Measurements from ENCODE around the gene SEMA5A. TPM values are rescaled to one million over a fixed set of nuclear protein-coding genes. Genes with fewer than 3 reads are reported as not detected.

The SEMA5A gene
- total RNA-seq, 2 donors from 2014 or later, result 13.3 to 17.6 TPM

DNA sequence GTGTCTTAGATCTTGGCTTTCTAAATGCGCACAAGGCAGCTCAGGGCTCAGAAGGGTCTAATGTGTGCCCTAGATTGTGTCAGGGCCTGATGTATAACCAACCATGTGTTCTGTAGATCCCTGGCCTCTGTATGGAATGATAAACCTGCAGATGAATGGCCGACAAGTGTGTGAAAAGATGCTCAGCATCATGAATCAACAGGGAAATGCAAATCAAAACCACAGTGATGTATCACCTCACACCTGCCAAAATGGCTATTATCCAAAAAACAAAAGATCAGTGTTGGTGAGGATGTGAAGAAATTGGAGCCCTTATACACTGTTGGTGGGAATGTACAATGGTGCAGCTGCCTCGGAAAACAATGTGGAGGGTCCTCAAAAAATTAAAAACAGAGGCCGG, 489.8 kb downstream of the SEMA5A start:
- Histone ChIP-seq H3K4me3 (no peak overlapping the region), H3K4me1 (ENCODE audit: control insufficient read depth in 1 of 2, low read depth in 2 of 2) (peaks cover 9 to 10% of the 10 kb centered on the region in 2 donors), H3K9me3 (no peaks in the 10 kb centered on the region), H3K36me3 (no peaks in the 10 kb centered on the region), H3K27me3 (replicated peaks; ENCODE audit: insufficient read depth) (no peaks in the 10 kb centered on the region), H3K27ac (no peak overlapping the region)
- DNase-seq (ENCODE audit: low spot score), result no peak
- no peak for ATAC-seq (ENCODE audit: insufficient number of reproducible peaks, low FRiP score, low read depth)
- TF ChIP-seq, protein P1, sequence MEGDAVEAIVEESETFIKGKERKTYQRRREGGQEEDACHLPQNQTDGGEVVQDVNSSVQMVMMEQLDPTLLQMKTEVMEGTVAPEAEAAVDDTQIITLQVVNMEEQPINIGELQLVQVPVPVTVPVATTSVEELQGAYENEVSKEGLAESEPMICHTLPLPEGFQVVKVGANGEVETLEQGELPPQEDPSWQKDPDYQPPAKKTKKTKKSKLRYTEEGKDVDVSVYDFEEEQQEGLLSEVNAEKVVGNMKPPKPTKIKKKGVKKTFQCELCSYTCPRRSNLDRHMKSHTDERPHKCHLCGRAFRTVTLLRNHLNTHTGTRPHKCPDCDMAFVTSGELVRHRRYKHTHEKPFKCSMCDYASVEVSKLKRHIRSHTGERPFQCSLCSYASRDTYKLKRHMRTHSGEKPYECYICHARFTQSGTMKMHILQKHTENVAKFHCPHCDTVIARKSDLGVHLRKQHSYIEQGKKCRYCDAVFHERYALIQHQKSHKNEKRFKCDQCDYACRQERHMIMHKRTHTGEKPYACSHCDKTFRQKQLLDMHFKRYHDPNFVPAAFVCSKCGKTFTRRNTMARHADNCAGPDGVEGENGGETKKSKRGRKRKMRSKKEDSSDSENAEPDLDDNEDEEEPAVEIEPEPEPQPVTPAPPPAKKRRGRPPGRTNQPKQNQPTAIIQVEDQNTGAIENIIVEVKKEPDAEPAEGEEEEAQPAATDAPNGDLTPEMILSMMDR (IDR thresholded peaks at IDR 0.05), result no peak

DNA sequence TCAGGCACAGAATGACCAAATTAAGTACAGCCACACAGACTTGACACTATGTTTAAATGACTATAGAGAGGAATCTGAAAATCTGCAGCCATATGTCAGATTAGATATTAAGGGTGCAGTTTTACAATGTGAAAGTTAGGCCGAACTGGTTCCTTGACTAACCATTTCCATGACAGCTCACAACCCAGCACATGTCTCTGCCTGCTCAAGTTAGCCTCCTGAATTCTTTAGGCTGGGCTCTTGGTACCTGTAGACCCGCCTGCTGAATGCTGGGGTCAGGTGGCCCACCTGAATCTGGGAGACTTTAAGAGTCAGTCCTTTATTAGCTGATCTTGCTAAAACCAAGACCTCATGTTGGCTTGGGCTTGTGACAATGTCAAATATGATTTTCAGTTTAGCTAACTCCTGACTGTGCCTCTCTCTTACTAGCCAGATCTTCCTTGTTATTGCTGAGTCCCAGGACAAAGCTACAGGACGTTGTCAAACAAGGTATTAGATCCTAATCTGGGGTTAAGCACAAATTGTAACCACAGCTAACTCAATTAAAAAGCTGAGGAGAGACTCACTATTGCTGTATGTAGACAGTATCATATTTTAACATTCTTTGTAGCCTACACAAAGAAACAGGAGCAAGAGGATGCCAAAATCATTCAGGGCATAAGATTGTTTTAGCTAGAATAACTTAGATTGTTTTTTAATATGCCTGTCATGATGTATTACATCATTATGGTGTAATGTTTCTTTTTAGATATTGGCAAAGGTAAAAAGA, 490.9 kb downstream of the SEMA5A start:
- no peaks in the 10 kb centered on the region for H3K36me3 ChIP-seq
- TF ChIP-seq, protein P1 (IDR thresholded peaks at IDR 0.05), result no peak
- DNase-seq (ENCODE audit: low spot score), result no peak
- no peak overlapping the region for H3K4me3 ChIP-seq
- no peak for ATAC-seq (ENCODE audit: insufficient number of reproducible peaks, low FRiP score, low read depth)
- no peaks in the 10 kb centered on the region for H3K27me3 ChIP-seq (replicated peaks; ENCODE audit: insufficient read depth)
- H3K9me3 ChIP-seq, result no peaks in the 10 kb centered on the region
- H3K4me1 ChIP-seq (ENCODE audit: control insufficient read depth in 1 of 2, low read depth in 2 of 2), result peaks cover 9 to 10% of the 10 kb centered on the region in 2 donors
- H3K27ac ChIP-seq, result peak overlapping the region in 1 of 2 donors; percentile 4

DNA sequence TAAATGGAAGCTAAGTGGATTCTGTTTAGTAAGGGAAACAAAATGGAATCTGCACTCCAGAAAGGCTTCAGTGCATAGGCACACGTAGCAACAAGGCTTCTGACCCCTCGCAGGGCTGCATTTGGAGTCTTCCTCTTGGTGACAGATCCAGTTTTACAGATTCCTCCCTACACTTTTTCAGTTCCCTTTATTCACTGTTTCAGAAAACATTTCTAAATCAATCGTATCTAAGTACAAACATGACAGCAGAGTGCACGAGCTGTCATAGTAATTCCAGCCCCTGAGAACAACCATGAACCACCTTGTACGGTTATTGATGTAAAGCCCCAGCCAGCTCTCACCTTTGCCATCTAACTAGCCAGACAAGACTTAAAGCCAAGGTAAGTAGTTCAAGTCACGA, 491.6 kb downstream of the SEMA5A start:
- H3K27ac ChIP-seq, result no peak overlapping the region
- no peak for ATAC-seq (ENCODE audit: insufficient number of reproducible peaks, low FRiP score, low read depth)
- DNase-seq (ENCODE audit: low spot score), result no peak
- peaks cover 9 to 10% of the 10 kb centered on the region in 2 donors for H3K4me1 ChIP-seq (ENCODE audit: control insufficient read depth in 1 of 2, low read depth in 2 of 2)
- TF ChIP-seq, protein P1 (IDR thresholded peaks at IDR 0.05), result no peak
- no peaks in the 10 kb centered on the region for H3K9me3 ChIP-seq
- no peaks in the 10 kb centered on the region for H3K36me3 ChIP-seq
- H3K27me3 ChIP-seq (replicated peaks; ENCODE audit: insufficient read depth), result no peaks in the 10 kb centered on the region
- no peak overlapping the region for H3K4me3 ChIP-seq

DNA sequence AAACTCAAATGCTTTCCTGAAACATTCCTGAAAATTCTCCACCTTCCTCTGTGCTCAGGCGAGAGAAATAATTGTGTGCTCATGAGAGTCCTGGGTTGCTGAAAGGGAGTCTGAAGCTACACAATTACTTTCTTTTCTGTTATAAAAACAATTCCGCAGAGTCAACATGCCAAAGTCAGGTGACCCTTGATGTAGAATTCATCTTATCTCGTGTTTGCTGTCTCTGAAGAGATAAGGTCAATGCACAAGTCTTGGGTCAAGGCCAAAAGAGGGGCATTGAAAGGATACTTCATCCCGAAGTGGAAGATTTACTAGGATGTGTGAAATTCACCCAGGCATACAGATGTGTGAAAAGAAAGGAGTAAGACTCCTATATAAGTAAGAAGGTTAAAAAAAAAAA, 493.5 kb downstream of the SEMA5A start:
- Histone ChIP-seq H3K27ac (no peak overlapping the region), H3K4me3 (no peak overlapping the region), H3K9me3 (no peaks in the 10 kb centered on the region), H3K27me3 (replicated peaks; ENCODE audit: insufficient read depth) (no peaks in the 10 kb centered on the region), H3K4me1 (ENCODE audit: control insufficient read depth in 1 of 2, low read depth in 2 of 2) (peaks cover 14 to 16% of the 10 kb centered on the region in 2 donors), H3K36me3 (no peaks in the 10 kb centered on the region)
- DNase-seq (ENCODE audit: low spot score) (no peak), ATAC-seq (ENCODE audit: insufficient number of reproducible peaks, low FRiP score, low read depth) (no peak)
- TF ChIP-seq, protein P1 (IDR thresholded peaks at IDR 0.05), result no peak

DNA sequence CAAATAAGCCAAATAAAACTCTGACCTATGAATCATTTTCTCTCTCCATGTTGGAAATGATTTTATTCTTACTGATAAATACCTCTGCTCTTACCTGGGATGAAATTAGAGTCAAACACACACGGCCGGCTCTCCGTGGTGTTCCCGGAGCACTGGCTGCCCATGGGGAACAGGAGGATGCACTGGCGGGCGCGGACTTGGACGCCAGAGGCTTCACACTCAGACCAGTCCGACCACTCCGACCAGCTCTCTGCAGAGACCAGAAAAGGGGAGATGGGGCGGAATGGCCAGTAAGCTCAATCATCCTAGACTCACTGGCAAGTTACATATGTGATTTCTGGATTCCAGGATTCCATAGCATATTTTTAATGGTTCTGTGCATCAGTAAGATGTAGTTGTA, 494.1 kb downstream of the SEMA5A start:
- Histone ChIP-seq H3K4me3 (no peak overlapping the region), H3K9me3 (no peaks in the 10 kb centered on the region), H3K27me3 (replicated peaks; ENCODE audit: insufficient read depth) (no peaks in the 10 kb centered on the region), H3K27ac (no peak overlapping the region), H3K4me1 (ENCODE audit: control insufficient read depth in 1 of 2, low read depth in 2 of 2) (peaks cover 20 to 22% of the 10 kb centered on the region in 2 donors), H3K36me3 (no peaks in the 10 kb centered on the region)
- TF ChIP-seq, protein P1 (IDR thresholded peaks at IDR 0.05), result no peak
- ATAC-seq (ENCODE audit: insufficient number of reproducible peaks, low FRiP score, low read depth) (no peak), DNase-seq (ENCODE audit: low spot score) (no peak)
